PC-3 (cell line): ENCODE measurements around the gene TGFBR3L.

Source experiments
- EZH2 ChIP-seq: fragments of 300-600 bp; sonication (generic); IDR thresholded peaks from one replicate; pipeline ENCODE4 v1.6.1; 2017; ENCODE audit warnings: antibody characterized with exemption, mild to moderate bottlenecking, low read length; ENCODE audit not compliant: unreplicated experiment
- TF ChIP-seq, protein P1 (sequence below): fragments of 300-600 bp; sonication (generic); conservative IDR thresholded peaks from 2 replicates; pipeline ENCODE4 v1.5.1; 2017; ENCODE audit warnings: antibody characterized with exemption, low read depth, mild to moderate bottlenecking, low read length

DNA sequence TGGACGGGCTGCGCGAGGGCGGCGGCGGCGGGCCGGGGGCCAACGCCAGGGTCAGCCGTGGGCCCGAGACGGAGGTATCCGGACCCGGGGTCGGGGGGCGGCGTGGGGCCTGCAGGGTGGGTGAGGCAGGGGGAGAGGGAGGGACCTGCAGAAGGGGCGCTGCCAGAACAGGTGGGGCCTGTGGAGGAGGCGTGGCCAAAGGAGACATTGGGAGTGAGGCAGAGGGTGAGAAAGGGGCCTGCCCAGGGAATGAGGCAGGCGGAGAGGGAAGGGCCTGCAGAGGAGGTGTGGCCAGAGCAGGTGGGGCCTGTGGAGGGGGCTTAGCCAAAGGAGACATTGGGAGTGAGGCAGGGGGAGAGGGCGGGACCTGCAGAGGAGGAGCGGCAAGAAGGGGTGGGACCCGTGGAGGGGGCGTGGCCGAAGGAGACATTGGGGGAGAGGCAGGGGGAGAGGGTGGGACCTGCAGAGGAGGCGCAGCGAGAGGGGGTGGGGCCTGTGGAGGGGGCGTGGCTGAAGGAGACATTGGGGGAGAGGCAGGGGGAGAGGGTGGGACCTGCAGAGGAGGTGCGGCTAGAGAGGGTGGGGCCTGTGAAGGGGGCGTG, 44.6 kb upstream of the TGFBR3L start:
- TF ChIP-seq EZH2: no peak
- TF ChIP-seq, protein P1, sequence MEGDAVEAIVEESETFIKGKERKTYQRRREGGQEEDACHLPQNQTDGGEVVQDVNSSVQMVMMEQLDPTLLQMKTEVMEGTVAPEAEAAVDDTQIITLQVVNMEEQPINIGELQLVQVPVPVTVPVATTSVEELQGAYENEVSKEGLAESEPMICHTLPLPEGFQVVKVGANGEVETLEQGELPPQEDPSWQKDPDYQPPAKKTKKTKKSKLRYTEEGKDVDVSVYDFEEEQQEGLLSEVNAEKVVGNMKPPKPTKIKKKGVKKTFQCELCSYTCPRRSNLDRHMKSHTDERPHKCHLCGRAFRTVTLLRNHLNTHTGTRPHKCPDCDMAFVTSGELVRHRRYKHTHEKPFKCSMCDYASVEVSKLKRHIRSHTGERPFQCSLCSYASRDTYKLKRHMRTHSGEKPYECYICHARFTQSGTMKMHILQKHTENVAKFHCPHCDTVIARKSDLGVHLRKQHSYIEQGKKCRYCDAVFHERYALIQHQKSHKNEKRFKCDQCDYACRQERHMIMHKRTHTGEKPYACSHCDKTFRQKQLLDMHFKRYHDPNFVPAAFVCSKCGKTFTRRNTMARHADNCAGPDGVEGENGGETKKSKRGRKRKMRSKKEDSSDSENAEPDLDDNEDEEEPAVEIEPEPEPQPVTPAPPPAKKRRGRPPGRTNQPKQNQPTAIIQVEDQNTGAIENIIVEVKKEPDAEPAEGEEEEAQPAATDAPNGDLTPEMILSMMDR: no peak
